Fibroblast of the aortic adventitia (primary cell): Measurements from ENCODE around the gene CDKN1A. TPM values are rescaled to one million over a fixed set of nuclear protein-coding genes. Genes with fewer than 3 reads are reported as not detected.

ENCODE experiments used
- DNase-seq: peaks from one replicate; pipeline ENCODE4 v3.0.0-alpha.2; 2010; ENCODE audit warnings: low read depth
- H3K4me3 ChIP-seq: 2 replicates; pipeline ENCODE4 v1.5.1; 2011; ENCODE audit warnings: low read depth, mild to moderate bottlenecking, control low read depth, low read length, moderate library complexity
- CTCF ChIP-seq: IDR thresholded peaks from 2 replicates; pipeline ENCODE4 v1.5.1; 2011; ENCODE audit warnings: mild to moderate bottlenecking, low read length, control low read depth, inconsistent platforms; ENCODE audit not compliant: insufficient read depth
- total RNA-seq: library from RNA; depleted of rRNA; stranded (reverse); fragments of >200 nt; gene quantifications from 2 replicates; pipeline ENCODE4 v1.2.3, GENCODE V29; 2012; ENCODE audit warnings: low replicate concordance

Gene CDKN1A
- total RNA-seq, 1 donor: 246 TPM

GRCh38 chr6:36714511-36714910, 36.0 kb downstream of the CDKN1A start:
- DNase-seq: no peak
- TF ChIP-seq CTCF: no peak
- H3K4me3 ChIP-seq: no peak overlapping the region

GRCh38 chr6:36715469-36715868, 37.0 kb downstream of the CDKN1A start:
- H3K4me3 ChIP-seq: no peak overlapping the region
- no peak for TF ChIP-seq CTCF
- no peak for DNase-seq

- TF ChIP-seq CTCF: no peak
- DNase-seq: no peak
- no peak overlapping the region for H3K4me3 ChIP-seq
Observed at GRCh38 chr6:36716476-36717093, 38.1 kb downstream of the CDKN1A start.

- no peak for TF ChIP-seq CTCF
- no peak overlapping the region for H3K4me3 ChIP-seq
- DNase-seq: no peak
Observed at GRCh38 chr6:36717231-36717825, 38.8 kb downstream of the CDKN1A start.

GRCh38 chr6:36717871-36718540, 39.5 kb downstream of the CDKN1A start:
- DNase-seq: no peak
- no peak for TF ChIP-seq CTCF
- H3K4me3 ChIP-seq: no peak overlapping the region

GRCh38 chr6:36718560-36718959, 40.0 kb downstream of the CDKN1A start:
- DNase-seq: no peak
- TF ChIP-seq CTCF: no peak
- H3K4me3 ChIP-seq: no peak overlapping the region

GRCh38 chr6:36719126-36719525, 40.6 kb downstream of the CDKN1A start:
- no peak for DNase-seq
- no peak for TF ChIP-seq CTCF
- H3K4me3 ChIP-seq: no peak overlapping the region
